GM21528 (cell line): Measurements from ENCODE around the gene PRRX1.

Experiments used
- ATAC-seq: cut with Tn5 transposase; IDR thresholded peaks from one replicate; pipeline ENCODE4 v1.9.1; 2021; ENCODE audit warnings: mild to moderate bottlenecking, moderate library complexity; ENCODE audit not compliant: unreplicated experiment, low FRiP score

Gene PRRX1

GRCh38 chr1:170664093-170664827, at the start of gene PRRX1:
Gene PRRX1 (plus strand): TSS chr1:170664131. CDS start chr1:170664219, 88 bp downstream.
- no peak for ATAC-seq

- ATAC-seq, result no peak
Observed at GRCh38 chr1:170617591-170618330, 46.2 kb upstream of the PRRX1 start.

- no peak for ATAC-seq
Observed at GRCh38 chr1:170618421-170618820, 45.5 kb upstream of the PRRX1 start.

- ATAC-seq, result no peak
Observed at GRCh38 chr1:170619241-170620028, 44.5 kb upstream of the PRRX1 start.

- ATAC-seq, result no peak
Observed at GRCh38 chr1:170620164-170620563, 43.8 kb upstream of the PRRX1 start.

- ATAC-seq, result no peak
Observed at GRCh38 chr1:170623171-170623570, 40.8 kb upstream of the PRRX1 start.

- no peak for ATAC-seq
Observed at GRCh38 chr1:170624146-170624545, 39.8 kb upstream of the PRRX1 start.

GRCh38 chr1:170630977-170631376, 33.0 kb upstream of the PRRX1 start:
- ATAC-seq, result no peak

GRCh38 chr1:170634293-170634692, 29.6 kb upstream of the PRRX1 start:
- ATAC-seq, result no peak

- no peak for ATAC-seq
Observed at GRCh38 chr1:170634824-170635410, 29.0 kb upstream of the PRRX1 start.

GRCh38 chr1:170640581-170640980, 23.4 kb upstream of the PRRX1 start:
- no peak for ATAC-seq

- ATAC-seq, result no peak
Observed at GRCh38 chr1:170657275-170657853, 6.6 kb upstream of the PRRX1 start.

- no peak for ATAC-seq
Observed at GRCh38 chr1:170659399-170660035, 4.4 kb upstream of the PRRX1 start.

- ATAC-seq, result no peak
Observed at GRCh38 chr1:170660281-170660713, 3.6 kb upstream of the PRRX1 start.

- ATAC-seq, result no peak
Observed at GRCh38 chr1:170660871-170661645, 2.9 kb upstream of the PRRX1 start.

- no peak for ATAC-seq
Observed at GRCh38 chr1:170661646-170662411, 2.1 kb upstream of the PRRX1 start.

- no peak for ATAC-seq
Observed at GRCh38 chr1:170662561-170663403, 1.1 kb upstream of the PRRX1 start.
